ENCODE data around the gene MTHFD1L.
"Not testable (repeated sequence)": the region's sequence is repeated elsewhere in the genome, so short reads cannot be mapped to it uniquely, and the experiment has no call there.

MTHFD1L gene

GRCh38 chr6:151075930-151076555 lies 210.5 kb downstream of the MTHFD1L start:
- no peak for TF ChIP-seq CTCF (IDR thresholded peaks at IDR 0.05; ENCODE audit: borderline replicate concordance, control extremely low read depth, extremely low read depth, insufficient read depth, missing control alignments)

GRCh38 chr6:151078655-151079054 lies 213.2 kb downstream of the MTHFD1L start:
- no peak for TF ChIP-seq CTCF (IDR thresholded peaks at IDR 0.05; ENCODE audit: borderline replicate concordance, control extremely low read depth, extremely low read depth, insufficient read depth, missing control alignments)
- no peak for DNase-seq (ENCODE audit: low spot score)
- in situ Hi-C loops (cut with MboI; ENCODE audit: low sequenced_read_pairs, unreplicated experiment) = no loop called here

More at GRCh38 chr6:151075930-151076555, 210.5 kb downstream of the MTHFD1L start:
- in situ Hi-C loops (cut with MboI; ENCODE audit: low sequenced_read_pairs, unreplicated experiment) = no loop called here
- no peak for DNase-seq (ENCODE audit: low spot score)

GRCh38 chr6:151081656-151082055 lies 216.2 kb downstream of the MTHFD1L start:
- DNase-seq (ENCODE audit: low spot score) = no peak
- no peak for TF ChIP-seq CTCF (IDR thresholded peaks at IDR 0.05; ENCODE audit: borderline replicate concordance, control extremely low read depth, extremely low read depth, insufficient read depth, missing control alignments)
- in situ Hi-C loops (cut with MboI; ENCODE audit: low sequenced_read_pairs, unreplicated experiment) = no loop called here

- TF ChIP-seq CTCF (IDR thresholded peaks at IDR 0.05; ENCODE audit: borderline replicate concordance, control extremely low read depth, extremely low read depth, insufficient read depth, missing control alignments) = no peak
- in situ Hi-C loops (cut with MboI; ENCODE audit: low sequenced_read_pairs, unreplicated experiment) = no loop called here
- no peak for DNase-seq (ENCODE audit: low spot score)
Observed at GRCh38 chr6:151082079-151082478, 216.6 kb downstream of the MTHFD1L start.

- DNase-seq (ENCODE audit: low spot score) = no peak
- TF ChIP-seq CTCF (IDR thresholded peaks at IDR 0.05; ENCODE audit: borderline replicate concordance, control extremely low read depth, extremely low read depth, insufficient read depth, missing control alignments) = no peak
- in situ Hi-C loops (cut with MboI; ENCODE audit: low sequenced_read_pairs, unreplicated experiment) = no loop called here
Observed at GRCh38 chr6:151084275-151084674, 218.8 kb downstream of the MTHFD1L start.

- DNase-seq (ENCODE audit: low spot score); in situ Hi-C loops (cut with MboI; ENCODE audit: low sequenced_read_pairs, unreplicated experiment): not testable (repeated sequence)
Observed at GRCh38 chr6:151087055-151087454, 221.6 kb downstream of the MTHFD1L start.

- no peak for TF ChIP-seq CTCF (IDR thresholded peaks at IDR 0.05; ENCODE audit: borderline replicate concordance, control extremely low read depth, extremely low read depth, insufficient read depth, missing control alignments)
- DNase-seq (ENCODE audit: low spot score) = no peak
- in situ Hi-C loops (cut with MboI; ENCODE audit: low sequenced_read_pairs, unreplicated experiment) = no loop called here
Observed at GRCh38 chr6:151087861-151088598, 222.5 kb downstream of the MTHFD1L start.

All from GM13976 (cell line).